Peyer's patch (tissue), 4 donors: Measurements from ENCODE around the gene SERPINA10. TPM values are rescaled to one million over a fixed set of nuclear protein-coding genes. Genes with fewer than 3 reads are reported as not detected.

Source experiments
- DNase-seq, 3 donors: peaks; one replicate each; pipeline ENCODE4 v3.0.0-alpha.2; 2017 to 2019
- H3K27ac ChIP-seq, 4 donors: fragments of 200-600 bp; sonication (generic); one replicate each; pipeline ENCODE4 v1.5.1; 2016 to 2019
- H3K27me3 ChIP-seq, 2 donors: fragments of 200-600 bp; sonication (generic); one replicate each; pipeline ENCODE4 v1.5.1; 2019
- H3K36me3 ChIP-seq, 3 donors: fragments of 200-600 bp; sonication (generic); one replicate each; pipeline ENCODE4 v1.5.1; 2016 to 2019
- H3K4me1 ChIP-seq, 4 donors: fragments of 200-600 bp; sonication (generic); one replicate each; pipeline ENCODE4 v1.5.1; 2016 to 2019
- H3K4me3 ChIP-seq, 4 donors: fragments of 200-600 bp; sonication (generic); 1 replicate in 3 of 4; 2 replicates in 1 of 4; pipeline ENCODE4 v1.5.1; 2016 to 2019; ENCODE audit warnings: mild to moderate bottlenecking in 1 of 4
- H3K9me3 ChIP-seq, 4 donors: fragments of 200-600 bp; sonication (generic); one replicate each; pipeline ENCODE4 v1.5.1; 2016 to 2019; ENCODE audit warnings: mild to moderate bottlenecking in 1 of 4
- CTCF ChIP-seq, 6 experiments: fragments of 450-650 bp in 4 of 6; fragments of 200-600 bp in 2 of 6; sonication (generic) in 1 of 6; IDR thresholded peaks; one replicate each; pipeline ENCODE4 v1.5.1; 2017 to 2019; ENCODE audit warnings: antibody characterized with exemption in 6 of 6, mild to moderate bottlenecking in 3 of 6, moderate library complexity in 1 of 6
- POLR2A ChIP-seq, 2 donors: fragments of 450-650 bp; IDR thresholded peaks; one replicate each; pipeline ENCODE4 v1.5.1; 2017; ENCODE audit warnings: antibody characterized with exemption in 2 of 2, mild to moderate bottlenecking in 2 of 2, moderate library complexity in 2 of 2
- total RNA-seq, 4 donors: library from RNA; depleted of rRNA; stranded (reverse); fragments of >200 nt; gene quantifications; one replicate each; pipeline ENCODE4 v1.1.0, GENCODE V29; 2016

Gene SERPINA10
- total RNA-seq, 4 donors from 2014 or later: not detected

GRCh38 chr14:94330857-94331256, 37.8 kb upstream of the SERPINA10 start:
- DNase-seq: no peak
- H3K27ac ChIP-seq: no peak overlapping the region
- no peaks in the 10 kb centered on the region for H3K4me1 ChIP-seq
- no peaks in the 10 kb centered on the region for H3K9me3 ChIP-seq
- H3K36me3 ChIP-seq: no peaks in the 10 kb centered on the region
- H3K4me3 ChIP-seq: no peak overlapping the region
- TF ChIP-seq POLR2A (IDR thresholded peaks at IDR 0.05): no peak
- TF ChIP-seq CTCF (IDR thresholded peaks at IDR 0.05): no peak
- no peaks in the 10 kb centered on the region for H3K27me3 ChIP-seq

GRCh38 chr14:94330432-94330831, 37.4 kb upstream of the SERPINA10 start:
- Histone ChIP-seq H3K27ac (no peak overlapping the region), H3K9me3 (no peaks in the 10 kb centered on the region), H3K36me3 (no peaks in the 10 kb centered on the region), H3K27me3 (no peaks in the 10 kb centered on the region), H3K4me3 (no peak overlapping the region), H3K4me1 (no peaks in the 10 kb centered on the region)
- DNase-seq: no peak
- TF ChIP-seq POLR2A (IDR thresholded peaks at IDR 0.05) (no peak), CTCF (IDR thresholded peaks at IDR 0.05) (no peak)

DNA sequence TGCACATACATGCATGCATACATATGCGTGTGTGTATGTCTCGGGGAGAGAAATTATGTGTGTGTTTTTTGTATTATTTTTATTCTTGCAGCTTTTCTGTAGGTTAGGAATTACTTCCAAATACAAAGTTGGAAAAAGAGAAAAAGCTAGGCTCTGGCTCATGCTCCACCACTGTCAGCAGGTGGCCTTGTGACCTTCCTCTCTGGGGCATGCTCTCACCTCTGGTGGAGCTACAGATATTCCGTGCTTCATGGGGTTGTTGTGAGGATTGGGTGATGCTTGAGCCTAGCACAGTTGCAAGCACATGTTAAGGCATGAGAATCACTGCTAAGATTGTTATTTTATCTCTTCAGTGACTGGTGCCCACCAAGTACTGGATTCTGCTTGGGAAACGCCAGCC, 36.8 kb upstream of the SERPINA10 start:
- Histone ChIP-seq H3K36me3 (no peaks in the 10 kb centered on the region), H3K27ac (no peak overlapping the region), H3K4me3 (no peak overlapping the region), H3K4me1 (no peaks in the 10 kb centered on the region), H3K27me3 (no peaks in the 10 kb centered on the region), H3K9me3 (no peaks in the 10 kb centered on the region)
- no peak for DNase-seq
- TF ChIP-seq POLR2A (IDR thresholded peaks at IDR 0.05) (no peak), CTCF (IDR thresholded peaks at IDR 0.05) (no peak)

GRCh38 chr14:94328196-94328595, 35.1 kb upstream of the SERPINA10 start:
- Histone ChIP-seq H3K4me3 (no peak overlapping the region), H3K27me3 (no peaks in the 10 kb centered on the region), H3K9me3 (no peaks in the 10 kb centered on the region), H3K4me1 (no peaks in the 10 kb centered on the region), H3K36me3 (no peaks in the 10 kb centered on the region), H3K27ac (no peak overlapping the region)
- DNase-seq: no peak
- TF ChIP-seq CTCF (IDR thresholded peaks at IDR 0.05): no peak
- no peak for TF ChIP-seq POLR2A (IDR thresholded peaks at IDR 0.05)

- no peak for TF ChIP-seq CTCF (IDR thresholded peaks at IDR 0.05)
- TF ChIP-seq POLR2A (IDR thresholded peaks at IDR 0.05): no peak
- no peaks in the 10 kb centered on the region for H3K4me1 ChIP-seq
- no peaks in the 10 kb centered on the region for H3K9me3 ChIP-seq
- no peaks in the 10 kb centered on the region for H3K27me3 ChIP-seq
- H3K36me3 ChIP-seq: no peaks in the 10 kb centered on the region
- DNase-seq: no peak
- H3K27ac ChIP-seq: no peak within 1 kb of the TSS
- H3K4me3 ChIP-seq: peak within 1 kb of the TSS in 1 of 4 donors; percentile 14
These were observed 29.8 kb upstream of the SERPINA10 start, which contains the start of gene SERPINA6 for GRCh38 chr14:94322648-94323570. TSS of gene SERPINA6 (minus strand) at chr14:94323336. CDS start at chr14:94314648, 8,688 bp downstream.
